Activated CD8-positive, alpha-beta memory T cell treated with anti-CD3 and anti-CD28 coated beads for 1 hour (primary cell): ENCODE measurements around the gene GALNTL6.

Experiments
- DNase-seq, 2 donors: peaks; one replicate each; pipeline ENCODE4 v3.0.0-alpha.2; 2020; ENCODE audit warnings: low read depth in 1 of 2; ENCODE audit errors: extremely low read depth in 1 of 2

Gene GALNTL6

DNA sequence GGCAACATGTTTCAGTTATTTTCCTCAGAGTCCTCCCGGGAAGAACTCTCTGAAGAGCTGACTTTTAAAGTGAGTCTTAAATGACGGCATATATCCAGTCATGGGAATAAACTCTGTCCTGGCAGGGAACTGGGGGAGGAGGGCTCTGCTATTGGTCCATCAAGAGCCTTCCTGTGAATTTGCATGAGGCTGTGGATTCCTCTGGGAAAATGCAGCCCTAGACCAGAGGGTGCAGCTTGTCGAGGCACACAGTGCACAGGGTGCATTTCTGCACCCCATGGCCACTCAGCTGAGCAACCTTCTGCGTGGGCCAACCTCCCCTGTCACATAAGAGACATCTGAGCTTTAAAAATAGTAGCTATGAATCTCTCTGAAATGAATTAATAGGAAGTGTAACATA lies 360.0 kb downstream of the GALNTL6 start:
- DNase-seq: no peak

DNA sequence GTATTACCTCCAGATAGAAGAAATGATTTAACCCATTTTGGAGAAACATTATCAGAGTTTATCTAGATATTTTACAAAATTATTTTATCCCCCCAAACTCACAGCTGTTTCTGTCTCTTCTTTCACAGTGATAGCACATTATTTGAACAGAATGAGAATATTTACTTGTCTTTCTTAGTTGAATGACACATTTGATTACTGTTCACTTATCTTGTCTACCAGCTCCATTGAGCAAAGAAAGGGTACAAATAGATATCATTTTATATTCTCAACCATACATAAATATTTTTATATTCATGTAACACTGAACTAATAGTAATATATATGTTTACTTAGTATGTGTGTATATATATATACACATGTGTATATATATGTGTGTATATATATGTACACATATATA lies 364.2 kb downstream of the GALNTL6 start:
- no peak for DNase-seq

GRCh38 chr4:172188248-172188988 lies 375.2 kb downstream of the GALNTL6 start:
- no peak for DNase-seq

GRCh38 chr4:172202480-172203076 lies 389.4 kb downstream of the GALNTL6 start:
- DNase-seq: no peak

GRCh38 chr4:172207258-172207657 lies 394.1 kb downstream of the GALNTL6 start:
- no peak for DNase-seq

- no peak for DNase-seq
Observed at GRCh38 chr4:172207886-172208285, 394.7 kb downstream of the GALNTL6 start.

DNA sequence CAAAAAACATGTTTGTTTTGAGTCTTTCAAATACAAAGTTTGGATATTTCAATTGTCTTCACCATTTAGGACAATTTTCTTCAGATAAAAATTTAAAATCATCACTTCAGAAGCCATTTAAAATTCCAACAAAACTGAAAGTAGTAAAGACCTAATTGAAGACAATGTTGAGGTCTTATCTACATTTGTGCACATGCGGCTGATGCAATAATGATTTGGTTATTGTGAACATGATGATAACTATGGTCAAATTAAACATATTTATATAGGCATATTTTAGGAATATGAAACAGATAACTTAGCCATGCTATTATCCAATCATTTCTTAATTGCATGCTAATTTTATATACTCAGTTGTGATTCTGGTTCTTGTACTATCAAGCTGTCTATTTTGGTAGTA lies 407.5 kb downstream of the GALNTL6 start:
- no peak for DNase-seq

DNA sequence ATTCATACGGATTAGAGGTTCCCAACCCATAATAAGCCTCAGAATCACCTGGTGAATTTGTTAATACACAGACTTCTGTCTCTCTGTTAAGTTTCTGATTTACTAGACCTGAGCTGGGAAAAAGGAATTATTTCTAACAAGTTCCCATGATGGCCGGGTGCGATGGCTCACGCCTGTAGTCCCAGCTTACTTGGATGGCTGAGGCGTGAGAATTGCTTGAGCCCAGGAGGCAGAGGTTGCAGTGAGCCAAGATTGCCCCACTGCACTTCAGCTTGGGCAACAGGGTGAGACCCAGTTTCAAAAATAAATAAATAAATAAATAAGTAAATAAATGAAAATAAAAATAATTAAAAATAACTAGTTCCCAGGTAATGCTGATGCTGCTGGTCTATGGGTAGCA lies 412.3 kb downstream of the GALNTL6 start:
- DNase-seq: no peak

GRCh38 chr4:172232966-172233365 lies 419.8 kb downstream of the GALNTL6 start:
- no peak for DNase-seq

- DNase-seq: no peak
Observed at GRCh38 chr4:172243551-172243950, 430.3 kb downstream of the GALNTL6 start.

DNA sequence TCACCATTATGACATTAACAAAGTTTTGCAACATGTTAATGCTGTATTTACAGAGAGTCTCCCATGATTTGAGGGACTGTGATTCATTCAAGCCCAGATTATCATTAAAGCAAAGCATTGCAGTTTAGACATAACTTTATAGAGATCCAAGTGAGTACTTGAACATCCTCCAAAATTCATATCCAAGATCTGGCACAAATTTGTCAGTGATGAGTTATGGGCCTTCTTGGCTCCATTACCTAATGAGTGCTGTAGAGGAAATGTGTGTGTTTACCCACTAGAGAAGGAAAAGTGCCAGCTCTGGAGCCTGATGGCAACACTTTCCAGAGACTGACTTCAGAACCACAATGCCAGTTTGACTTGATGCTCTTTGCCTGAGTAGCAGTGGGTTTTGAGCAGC lies 432.3 kb downstream of the GALNTL6 start:
- DNase-seq: no peak

DNA sequence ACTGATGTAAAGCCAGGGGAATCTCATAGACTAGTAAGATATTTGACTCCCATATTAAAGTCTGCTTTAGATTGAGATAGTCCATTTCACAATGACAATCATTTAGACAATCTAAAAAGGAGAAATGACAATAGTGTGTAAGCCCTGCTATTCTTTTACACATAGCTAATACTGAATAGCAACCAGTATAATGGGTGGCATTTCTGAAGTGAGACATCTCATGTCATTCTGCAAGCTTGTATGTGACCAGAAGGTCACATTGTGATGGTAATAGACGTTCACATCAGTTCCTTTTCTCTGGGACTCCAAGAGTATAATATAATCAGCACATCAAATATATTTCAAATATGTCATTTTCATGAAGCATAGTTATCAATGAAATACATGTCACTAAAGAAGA lies 440.2 kb downstream of the GALNTL6 start:
- DNase-seq: no peak

DNA sequence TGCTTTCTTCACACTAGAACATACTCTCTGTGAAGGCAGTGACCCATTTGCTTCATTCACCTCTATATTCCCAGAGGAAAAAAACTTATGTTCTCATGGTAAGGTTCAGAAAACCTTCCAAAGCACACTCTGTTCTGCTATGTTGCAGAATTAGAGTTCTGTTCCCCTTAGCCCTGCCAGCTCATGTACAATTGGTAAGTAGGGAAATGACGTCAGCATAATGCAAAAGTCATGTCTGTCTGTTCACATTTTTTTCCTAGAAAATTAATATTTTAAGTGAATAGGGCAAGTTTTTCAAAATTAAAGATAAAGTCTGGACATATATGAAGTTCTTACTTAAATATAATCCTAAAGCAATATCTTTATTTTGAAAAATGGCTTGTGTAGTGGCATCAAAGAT lies 443.6 kb downstream of the GALNTL6 start:
- no peak for DNase-seq

DNA sequence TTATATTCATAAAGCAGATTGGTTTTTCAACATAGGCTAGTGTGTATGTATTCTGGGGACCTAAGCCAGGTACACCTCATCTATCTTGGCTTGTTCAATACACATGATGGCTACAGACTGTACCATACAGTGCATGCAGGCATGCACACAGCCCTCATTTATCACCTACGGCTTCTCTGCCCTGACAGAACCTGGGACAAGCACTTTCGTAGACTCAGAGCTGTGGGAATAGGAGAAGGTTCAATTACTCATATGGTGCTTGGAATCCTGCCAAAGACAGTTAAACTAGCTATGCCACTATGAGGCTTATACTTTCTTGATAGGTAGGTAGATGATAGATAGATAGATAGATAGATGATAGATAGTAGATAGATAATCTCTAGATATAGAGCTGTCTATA lies 457.2 kb downstream of the GALNTL6 start:
- DNase-seq: no peak

DNA sequence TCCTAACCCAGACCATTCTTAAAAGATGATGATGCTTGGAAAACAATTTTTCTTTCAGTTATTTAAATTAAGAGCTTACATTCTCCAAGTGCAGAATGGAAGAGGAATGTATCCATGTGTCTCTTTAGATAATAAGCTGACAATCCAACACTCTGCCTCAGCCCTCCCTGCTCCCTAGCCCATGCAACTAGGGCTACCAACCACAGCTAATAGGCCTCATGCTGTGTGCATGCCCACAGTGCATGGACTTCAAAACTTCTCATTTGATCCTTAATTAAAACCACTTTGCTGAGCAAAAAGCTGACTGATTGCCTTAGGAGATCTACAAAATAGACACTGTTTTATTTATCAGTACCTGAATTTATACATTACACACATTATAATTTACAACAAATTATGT lies 473.9 kb downstream of the GALNTL6 start:
- no peak for DNase-seq

GRCh38 chr4:172305698-172306097 lies 492.5 kb downstream of the GALNTL6 start:
- no peak for DNase-seq

DNA sequence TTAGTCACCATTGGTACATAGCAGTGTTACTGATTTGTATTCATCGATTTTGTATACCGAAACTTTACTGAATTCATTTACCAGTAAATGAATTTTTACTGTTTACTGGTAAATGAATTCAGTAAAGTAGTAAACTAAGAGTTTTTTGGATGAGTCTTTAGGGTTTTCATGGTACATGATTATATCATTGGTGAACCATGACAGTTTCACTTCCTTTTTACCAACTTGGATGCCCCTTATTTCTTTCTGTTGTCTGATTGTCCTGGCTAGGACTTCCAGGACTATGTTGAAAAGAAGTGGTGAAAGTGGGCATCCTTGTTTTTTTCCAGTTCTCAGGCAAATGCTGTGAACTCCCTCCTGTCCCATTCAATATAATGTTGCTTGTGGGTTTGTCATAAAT lies 494.9 kb downstream of the GALNTL6 start:
- DNase-seq: no peak

DNA sequence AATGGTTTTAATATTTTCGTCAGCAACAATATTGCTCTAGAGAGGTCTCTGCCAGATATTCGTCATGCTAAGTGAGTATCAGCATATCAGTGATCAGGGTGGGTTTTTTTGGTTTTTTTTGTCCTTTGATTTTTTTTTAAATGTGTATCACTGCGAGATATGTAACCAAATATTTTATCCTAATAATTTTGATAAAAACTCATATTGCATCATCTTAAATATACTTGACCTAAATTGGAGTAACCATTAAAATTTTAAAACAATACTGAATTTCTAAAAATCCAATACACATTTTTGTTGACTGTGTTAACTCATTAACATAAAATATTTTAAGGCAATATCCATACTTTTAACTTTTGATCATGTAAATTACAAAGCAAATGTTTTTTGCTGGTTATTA lies 498.5 kb downstream of the GALNTL6 start:
- no peak for DNase-seq

DNA sequence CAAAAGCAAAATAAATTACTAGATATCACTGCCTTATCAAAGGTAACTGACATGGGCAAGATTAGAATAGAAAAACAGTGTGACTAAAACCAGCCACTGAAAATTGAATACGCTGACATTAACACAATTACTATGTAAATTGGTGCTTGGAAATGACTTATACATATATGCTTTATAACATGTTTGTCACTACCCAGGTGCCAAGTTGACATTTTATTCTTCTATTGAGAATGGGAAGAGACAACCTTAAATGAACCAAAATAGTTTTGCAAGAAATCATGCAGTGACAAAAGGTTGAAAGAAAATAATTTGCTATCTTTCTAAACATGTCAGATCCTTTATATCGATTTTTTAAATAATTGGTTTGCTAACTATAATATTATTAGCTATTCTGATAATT lies 510.1 kb downstream of the GALNTL6 start:
- no peak for DNase-seq

DNA sequence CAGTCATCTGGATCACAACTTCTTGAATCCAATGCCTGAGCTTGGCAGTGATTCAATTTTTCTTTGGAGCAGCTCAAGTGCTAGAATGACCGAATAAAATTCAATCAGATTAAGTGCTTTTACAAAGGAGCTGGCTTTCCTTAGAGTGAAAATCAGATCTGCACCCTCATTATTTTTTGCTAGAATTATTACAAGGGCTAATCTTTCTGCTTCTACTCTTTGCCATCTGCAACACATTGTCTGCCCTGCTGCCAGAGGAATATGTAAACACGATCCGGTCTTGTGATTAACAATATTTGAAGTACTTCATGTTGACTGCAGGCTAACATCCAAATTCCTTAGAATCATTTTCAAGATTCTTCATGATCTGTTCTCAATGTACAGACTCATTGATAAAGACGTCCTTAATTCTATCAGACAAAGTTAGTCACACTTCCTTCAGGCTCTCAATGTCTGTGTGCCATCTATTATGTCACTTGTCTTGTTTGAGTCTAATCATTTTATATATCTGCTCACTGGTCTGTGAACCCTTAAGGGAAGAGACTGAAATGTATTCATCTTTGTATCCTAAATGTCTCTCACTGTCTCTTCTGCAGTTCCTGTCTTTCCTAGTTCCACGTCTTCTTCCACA lies 531.2 kb downstream of the GALNTL6 start:
- no peak for DNase-seq

DNA sequence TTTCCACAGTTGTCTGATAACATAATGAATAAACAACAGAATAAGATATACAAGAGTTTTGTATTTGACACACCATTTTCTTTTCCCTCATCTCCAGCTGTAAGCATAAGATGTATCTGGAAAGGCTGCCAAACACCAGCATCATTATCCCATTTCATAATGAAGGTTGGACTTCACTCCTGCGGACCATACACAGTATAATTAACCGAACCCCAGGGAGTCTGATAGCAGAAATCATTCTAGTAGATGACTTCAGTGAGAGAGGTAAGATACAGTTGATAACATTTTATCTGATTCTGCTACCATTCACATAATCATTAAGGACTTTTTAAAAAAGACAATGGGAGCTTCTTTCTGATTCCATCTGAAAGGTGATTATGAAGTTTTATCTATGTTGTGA lies 535.2 kb downstream of the GALNTL6 start:
- DNase-seq: no peak

- DNase-seq: no peak
Observed at GRCh38 chr4:172352356-172352755, 539.2 kb downstream of the GALNTL6 start.
